NCI-H510A treated with DMSO at 0.1 percent for 48 hours (cell line): ENCODE data around the gene MYLK.
A peak's percentile ranks its signal among the peaks of the same experiment; 100 is the strongest.

ENCODE experiments used
- DNase-seq: peaks from one replicate; lab custom pipeline; 2025; lab: John Stamatoyannopoulos, UW

MYLK gene

DNA sequence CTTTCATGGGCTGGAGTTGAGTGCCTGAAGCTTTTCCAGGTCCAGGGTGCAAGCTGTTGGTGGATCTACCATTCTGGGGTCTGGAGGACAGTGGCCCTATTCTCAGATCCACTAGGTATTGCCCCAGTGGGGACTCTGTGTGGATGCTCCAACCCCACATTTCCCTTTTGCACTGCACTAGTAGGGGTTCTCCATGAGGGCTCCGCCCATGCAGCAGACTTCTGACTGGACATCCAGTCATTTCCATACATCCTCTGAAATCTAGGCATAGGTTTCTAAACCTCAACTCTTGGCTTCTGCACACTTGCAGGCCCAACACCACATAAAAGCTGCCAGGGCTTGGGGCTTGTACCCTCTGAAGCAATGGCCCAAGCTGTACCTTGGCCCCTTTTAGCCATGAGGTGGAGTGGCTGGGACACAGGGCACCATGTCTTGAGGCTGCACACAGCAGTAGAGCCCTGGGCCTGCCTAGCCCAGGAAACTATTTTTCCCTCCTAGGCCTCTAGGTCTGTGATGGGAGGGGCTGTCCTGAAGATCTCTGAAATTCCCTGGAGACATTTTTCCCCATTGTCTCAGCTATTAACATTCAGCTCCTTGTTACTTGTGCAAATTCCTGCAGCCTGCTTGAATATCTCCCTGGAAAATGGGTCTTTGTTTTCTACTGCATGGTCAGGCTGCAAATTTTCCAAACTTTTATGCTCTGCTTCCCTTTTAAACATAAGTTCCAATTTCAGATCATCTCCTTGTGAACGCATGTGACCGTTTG lies 293.3 kb downstream of the MYLK start:
- DNase-seq, result no peak

DNA sequence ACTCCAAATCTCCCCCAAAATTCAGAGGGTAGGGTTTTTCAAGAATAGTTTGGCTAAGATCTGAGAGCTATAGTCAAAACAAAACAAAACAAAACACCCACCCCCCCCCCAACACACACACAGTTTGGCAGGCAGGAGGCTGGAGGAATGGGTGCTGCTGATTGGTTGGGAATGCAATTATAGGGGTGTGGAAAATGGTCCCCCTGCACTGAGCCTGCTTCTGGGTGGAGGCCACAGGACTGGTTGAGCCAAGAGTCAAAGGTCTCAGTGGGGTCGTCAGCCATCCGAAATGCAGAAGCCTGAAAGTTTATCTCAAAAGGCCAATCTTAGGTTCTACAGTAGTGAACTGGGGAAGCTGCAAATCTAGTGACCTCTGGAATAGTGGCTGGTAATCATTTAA lies 296.7 kb downstream of the MYLK start:
- no peak for DNase-seq

DNA sequence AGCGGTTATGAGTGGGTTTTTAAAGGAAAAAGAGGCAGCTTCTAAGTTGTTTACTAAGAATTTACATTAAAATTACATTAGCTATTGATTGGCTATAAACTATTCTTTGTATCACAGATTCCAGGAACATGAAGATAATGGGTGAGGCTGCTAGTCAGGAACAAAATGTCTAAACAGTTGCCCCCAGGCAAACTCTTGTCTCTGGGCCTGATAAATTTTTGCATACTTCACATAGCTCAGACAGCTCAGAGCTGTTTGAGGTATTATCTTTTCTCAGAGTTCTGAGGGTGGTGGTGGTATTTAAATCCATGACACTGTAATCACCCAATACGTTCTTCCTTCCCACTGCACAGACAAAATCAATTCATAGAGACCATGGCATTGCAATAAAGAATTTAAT lies 297.2 kb downstream of the MYLK start:
- no peak for DNase-seq

DNA sequence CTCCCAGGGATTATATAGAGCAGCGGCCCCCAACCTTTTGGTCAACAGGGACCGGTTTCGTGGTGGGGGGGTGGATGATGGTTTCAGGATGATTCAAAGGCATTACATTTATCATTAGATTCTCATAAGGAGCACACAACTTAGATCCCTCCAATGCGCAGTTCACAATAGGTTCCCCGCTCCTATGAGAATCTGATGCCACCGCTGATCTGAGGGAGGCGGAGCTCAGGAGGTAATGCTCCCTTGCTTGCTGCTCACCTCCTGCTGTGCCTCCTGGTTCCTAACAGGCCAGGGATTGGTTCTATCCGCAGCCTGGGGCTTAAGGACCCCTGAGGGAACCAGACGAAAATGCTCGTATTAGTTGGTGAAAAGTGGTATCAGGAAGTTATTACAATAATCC lies 298.0 kb downstream of the MYLK start:
- peak; percentile 61 for DNase-seq

DNA sequence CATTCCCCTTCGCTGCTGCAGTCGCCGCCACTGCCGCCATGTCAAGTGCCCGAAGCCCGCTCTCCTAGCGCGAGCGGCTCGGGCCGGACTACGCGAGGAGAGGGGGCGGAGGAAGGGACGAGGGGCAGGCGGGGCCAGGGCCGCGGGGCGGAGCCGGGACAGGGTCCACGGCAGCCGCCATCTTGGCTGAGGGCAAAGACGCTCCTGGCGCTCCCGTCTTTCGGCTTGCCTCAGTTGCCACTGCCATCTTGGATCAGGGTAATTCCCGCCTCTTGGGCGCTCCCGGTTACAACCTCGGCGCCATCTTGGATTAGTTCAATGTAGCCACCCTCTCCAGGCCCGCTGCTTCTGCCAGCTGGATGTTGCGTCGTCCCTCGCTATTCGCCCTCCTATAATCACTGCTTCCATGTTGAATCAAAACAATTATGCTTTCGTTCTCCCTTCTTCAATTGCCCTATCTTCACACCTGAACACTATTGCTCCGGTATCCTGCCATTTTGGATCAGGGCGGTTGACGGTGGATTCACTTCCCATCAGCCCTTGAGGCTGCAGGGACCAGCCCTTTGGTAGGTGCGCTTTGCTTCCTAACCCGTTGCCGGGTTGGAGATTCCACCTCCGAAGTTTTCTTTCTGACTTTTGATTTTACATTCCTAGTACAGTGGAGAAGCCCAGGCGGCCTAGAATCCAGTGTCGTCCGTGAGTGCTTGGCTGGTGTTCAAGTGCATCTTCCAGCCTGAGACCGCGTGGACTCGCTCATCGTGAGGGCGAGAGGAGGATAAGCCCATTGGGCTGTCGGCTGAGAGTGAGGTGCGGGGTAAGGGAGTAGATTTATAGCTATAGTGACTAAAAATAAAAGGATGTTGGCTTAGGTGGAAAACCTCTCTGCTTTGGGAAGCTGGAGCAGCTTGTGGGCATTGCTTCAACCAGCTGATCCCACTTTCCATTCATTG lies 298.9 kb downstream of the MYLK start, which contains the start of gene HACD2:
HACD2 (minus strand) TSS at position 66 of the 950 bp plus-strand sequence; CDS start at position 40, 26 bp downstream.
- peak; percentile 93 for DNase-seq

DNA sequence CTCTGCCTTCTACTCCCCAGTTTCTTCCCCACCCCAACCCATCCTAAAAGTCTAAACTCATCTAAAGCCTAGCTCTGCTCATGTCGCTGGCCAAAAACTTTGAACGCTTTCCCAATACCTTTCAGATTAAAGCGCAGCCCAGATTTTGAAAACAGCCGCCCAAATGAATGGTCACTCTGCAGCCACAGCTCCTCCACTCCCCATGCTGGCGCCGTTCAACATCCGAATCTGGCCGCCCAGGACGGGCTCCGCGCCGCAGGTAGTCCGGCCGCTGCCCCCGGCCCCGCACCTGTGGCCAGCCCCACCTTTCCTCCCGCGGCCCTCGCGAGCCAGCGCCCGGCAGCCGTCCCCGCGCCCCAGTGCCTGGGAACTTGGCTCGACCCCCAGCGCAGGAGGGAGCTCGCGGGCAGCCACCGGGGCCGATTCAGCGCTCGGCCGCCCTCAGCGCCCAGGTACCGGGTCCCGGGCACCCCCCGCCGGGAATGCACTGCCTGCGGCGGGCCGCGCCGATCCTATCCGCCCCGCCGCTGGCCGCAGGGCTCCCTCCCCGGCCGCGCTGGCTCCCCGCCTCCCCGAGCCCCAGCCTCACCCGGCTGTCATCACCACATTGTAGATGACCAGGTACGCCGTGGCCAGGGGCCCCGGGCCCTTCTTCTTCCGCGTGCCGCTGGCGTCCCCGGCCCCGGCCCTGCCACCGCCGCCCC lies 299.7 kb downstream of the MYLK start:
- DNase-seq, result no peak

DNA sequence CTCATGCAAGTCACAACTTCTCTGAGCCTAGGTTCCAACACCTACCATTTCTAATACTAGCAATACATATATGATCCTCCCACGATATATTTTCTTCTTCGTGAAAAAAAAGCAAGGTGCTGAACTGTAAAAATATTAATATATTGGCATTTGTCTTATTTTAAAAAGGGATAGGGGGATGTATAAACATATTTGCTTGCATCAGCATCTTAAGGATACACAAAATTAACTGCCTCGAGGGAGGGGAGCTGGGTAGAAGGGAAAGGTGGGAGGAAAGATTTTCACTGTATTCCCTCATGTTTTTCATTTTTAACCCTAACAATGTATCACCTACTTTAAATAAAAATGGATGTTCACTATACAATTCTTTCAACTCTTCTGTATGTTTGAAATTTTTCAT lies 300.6 kb downstream of the MYLK start:
- no peak for DNase-seq

DNA sequence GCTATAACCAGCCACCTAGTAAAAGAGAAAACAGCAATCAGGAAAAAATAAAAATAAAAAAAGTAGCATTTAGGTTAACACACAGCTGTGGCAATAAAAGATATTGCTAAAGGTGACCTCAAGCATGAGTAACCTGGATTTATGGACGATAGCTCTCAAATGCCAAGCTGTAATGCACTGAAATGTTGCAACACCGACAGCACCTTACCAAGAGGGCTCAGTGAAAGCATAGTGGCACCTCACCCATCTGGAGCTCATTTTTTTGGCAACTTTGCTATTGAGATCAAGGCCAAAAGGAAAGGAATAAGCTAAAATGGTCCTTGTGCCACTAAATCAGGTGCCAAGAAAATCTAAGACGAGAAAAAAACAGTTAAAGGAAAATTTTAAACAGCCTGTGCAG lies 301.8 kb downstream of the MYLK start:
- no peak for DNase-seq

DNA sequence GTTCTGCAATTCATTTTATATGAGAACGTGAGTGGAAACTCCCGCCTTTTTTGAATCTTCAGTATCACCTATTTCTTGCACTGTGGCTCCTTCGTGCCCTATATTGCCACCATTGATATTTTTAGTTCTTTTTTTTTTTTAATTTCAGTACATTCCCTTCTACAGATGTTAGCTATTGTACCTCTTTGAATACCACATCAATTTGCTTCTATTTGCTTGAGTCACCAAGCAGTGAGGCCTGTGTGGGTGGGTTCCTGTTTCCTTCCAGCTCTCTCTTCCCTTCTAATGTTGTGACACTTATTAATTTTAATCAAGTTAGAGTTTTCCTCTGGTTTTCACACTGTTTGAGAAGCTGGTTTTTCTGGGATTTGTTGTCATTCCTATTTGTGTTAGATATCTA lies 308.0 kb downstream of the MYLK start:
- no peak for DNase-seq

DNA sequence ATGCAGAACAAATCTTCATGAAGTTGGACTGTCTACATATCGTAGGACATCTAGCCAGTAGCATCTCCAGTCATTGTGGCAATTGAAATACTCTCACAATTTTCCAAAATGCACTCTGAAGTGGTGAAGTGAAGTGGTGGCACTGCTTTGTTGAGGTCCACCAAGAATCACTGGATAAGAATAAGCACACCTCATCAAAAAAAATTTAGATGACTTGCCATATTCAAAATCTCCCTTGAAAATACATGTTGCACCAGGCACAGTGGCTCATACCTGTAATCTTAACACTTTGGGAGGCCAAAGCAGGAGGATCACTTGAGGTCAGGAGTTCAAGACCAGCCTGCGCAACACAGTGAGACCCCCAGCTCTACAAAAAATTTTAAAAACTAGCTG lies 312.2 kb downstream of the MYLK start:
- DNase-seq, result no peak

DNA sequence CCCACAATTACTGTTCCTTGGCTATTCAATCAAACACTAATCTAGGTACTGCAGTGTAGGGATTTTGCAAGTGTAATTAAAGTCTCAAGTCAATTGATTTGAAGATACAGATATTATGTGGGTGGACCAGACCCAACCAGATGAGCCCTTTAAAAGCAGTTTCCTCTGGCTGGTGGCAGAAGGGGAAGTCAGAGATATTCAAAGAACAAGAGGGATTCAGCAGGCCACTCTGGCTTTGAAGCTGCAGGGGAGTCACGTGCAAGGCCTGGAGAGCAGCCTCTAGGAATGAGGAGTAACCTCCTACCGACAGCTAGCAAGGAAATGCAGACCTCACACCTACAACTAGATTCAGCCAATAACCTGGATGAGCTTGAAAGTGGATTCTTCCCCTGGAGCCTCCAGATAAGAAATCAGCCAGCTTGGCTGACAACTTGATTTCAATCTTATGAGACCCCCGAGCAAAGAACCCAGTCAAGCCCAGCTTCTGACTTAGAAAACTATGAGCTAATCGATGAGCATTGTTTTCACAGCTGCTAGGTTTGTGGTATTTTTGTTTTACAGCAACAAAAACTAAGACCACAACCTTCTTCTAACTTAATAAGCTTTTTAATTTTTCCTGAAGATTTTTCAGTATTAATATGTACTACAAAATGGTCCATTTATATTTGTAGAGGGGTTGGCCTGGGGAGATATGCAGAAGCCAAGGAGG lies 312.7 kb downstream of the MYLK start:
- DNase-seq, result no peak

DNA sequence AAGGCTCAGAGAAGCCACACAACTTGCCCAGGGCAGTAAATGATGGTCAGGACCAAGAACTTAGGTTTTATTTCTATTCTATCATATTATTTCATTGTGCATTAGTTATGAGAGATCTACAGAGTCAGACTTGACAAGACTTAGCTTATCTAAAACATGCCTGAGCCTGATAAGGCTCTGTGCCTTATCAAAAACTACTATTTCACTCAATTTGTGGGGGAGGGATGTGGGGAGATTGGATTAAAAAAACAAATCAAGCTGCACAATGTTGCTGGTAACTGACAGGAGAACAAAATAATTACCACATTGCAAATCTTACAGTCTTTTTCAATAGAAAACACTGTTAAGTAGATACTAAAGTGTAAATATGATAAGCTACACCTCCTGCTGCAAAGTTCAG lies 315.3 kb downstream of the MYLK start:
- no peak for DNase-seq

DNA sequence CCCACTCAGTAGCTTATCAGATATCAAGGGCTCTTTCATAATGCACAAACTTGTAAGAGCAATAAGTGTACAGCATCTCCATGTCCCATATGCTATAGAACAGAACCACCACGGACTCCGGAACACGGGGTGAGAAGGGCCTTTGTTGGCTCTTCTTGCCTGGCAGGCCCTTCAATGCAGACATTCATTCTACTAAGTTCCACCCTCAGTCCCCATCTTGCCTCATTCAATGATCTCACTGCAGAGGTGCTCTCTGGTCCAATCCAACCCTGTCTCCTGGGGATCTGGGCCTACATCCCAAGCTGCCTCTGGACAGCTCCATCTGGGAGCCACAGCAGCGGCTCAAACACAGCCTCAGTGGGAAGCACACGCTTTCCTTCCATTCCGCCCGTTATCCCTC lies 316.1 kb downstream of the MYLK start:
- DNase-seq, result no peak

DNA sequence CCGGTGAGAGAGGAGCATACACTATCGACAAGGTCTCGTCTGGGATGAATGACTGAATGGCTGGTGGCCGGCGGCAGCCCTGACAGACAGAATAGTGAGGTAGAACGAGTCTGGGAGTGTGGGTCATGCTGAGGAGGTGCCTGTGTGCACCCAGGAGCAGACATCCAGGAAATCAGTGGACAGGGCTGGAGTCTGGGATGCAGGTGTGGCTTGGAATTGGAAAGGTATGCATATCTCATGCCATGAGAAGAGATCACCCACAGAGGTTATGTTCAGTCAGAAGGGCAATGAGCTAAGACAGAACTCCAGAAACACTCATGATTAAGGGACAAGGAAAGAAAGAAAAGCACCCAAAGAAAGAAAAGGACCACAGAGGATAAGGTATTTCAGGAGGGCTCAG lies 320.1 kb downstream of the MYLK start:
- DNase-seq, result no peak

DNA sequence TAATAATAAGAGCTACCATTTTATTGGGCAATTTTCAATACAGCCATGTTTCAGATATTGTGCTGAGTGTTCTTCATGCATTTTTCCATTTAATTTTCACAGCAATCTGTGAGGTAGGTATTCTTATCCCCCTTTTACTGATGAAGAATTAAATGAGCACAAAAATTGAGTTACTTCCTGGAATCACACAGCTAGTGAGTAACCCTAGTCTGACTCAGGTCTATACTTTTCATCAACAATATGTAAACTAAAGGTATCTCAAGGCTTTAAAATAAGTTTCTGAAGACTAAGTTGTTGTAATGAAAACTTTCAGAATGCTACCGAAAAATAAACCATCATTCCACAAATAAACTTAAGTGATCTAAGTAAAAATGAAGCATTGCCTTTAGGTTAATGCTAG lies 321.6 kb downstream of the MYLK start:
- DNase-seq, result no peak

DNA sequence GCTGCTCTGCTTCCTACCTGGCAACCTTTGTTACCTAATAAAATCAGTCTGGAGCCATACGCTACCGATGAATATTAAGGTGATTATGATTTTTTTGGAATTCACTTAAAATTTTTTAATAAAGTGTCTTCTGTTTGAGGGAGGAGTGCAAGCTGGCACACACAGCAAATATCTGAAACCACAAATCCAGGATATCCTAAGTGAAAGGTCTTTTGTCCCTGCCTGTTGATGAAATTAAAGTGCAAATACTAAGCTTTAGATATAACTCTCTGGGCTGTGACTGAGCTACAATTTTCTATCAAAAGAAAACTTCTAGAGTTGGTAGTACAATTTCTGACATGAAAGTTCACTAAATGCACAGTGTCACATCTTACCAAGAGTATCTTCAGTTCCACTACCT lies 322.9 kb downstream of the MYLK start:
- DNase-seq, result no peak
